Left colon (tissue), 2 donors: ENCODE measurements around the gene SPATA16. TPM values are rescaled to one million over a fixed set of nuclear protein-coding genes. Genes with fewer than 3 reads are reported as not detected.
A peak's percentile ranks its signal among the peaks of the same experiment; 100 is the strongest.

Experiments used
- ATAC-seq: fragments of 200-7000 bp; cut with Tn5 transposase; one replicate; pipeline ENCODE4 v1.9.1; 2020; ENCODE audit warnings: mild to moderate bottlenecking, moderate library complexity
- DNase-seq, 2 donors: peaks; one replicate each; pipeline ENCODE4 v3.0.0-alpha.2; 2020
- intact Hi-C, 2 donors: fragments of 100-400 bp; cut with DNase I in 1 of 2; cut with micrococcal nuclease in 1 of 2; formaldehyde crosslinking; loops; one replicate each; pipeline versions ENCODE4 v1.11.2 to v1.14.0; 2022; cut with DNase I, micrococcal nuclease
- total RNA-seq, 2 donors: library from RNA; stranded (reverse); fragmentation: NEBNext Ultra II Directional; extraction: Animal tissue kit (Norgen Biotek cat#: 25700); gene quantifications; one replicate each; pipeline ENCODE4 v1.2.1, GENCODE V29; 2021
- donor health status: DM: no; HTN: no; CAD: no.
- donor health status: DM: yes; HTN: yes; CAD: no.

The SPATA16 gene
- total RNA-seq, 2 donors from 2014 or later: not detected

- intact Hi-C loops: no loop called here
- ATAC-seq (no peak), DNase-seq (no peak)
Measured at GRCh38 chr3:172859041-172859440, 282.0 kb downstream of the SPATA16 start.

GRCh38 chr3:172856795-172857742 is 284.0 kb downstream of the SPATA16 start:
- intact Hi-C loops: no loop called here
- DNase-seq: no peak
- peak; percentile 42 for ATAC-seq

DNA sequence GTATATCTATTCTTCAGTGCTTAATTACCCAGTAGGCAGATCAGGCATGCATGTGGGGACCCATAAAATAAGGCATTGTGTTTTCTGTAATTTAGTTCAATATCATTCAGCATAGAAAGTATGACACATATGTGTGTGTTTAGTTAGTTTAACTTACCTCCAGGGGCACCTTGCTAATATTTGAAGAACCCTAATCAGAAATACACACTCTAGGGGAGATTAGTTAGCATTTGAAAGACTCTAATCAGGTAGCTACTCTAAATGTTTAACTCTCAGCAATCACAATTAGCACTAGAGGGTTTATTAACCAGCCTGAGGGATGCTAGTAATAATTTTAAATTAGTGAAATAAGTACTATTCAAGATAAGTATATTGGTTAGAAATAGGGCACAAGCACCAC is 286.0 kb downstream of the SPATA16 start:
- intact Hi-C loops: no loop called here
- ATAC-seq: no peak
- DNase-seq: no peak

- intact Hi-C loops: no loop called here
- ATAC-seq (no peak), DNase-seq (no peak)
Measured at GRCh38 chr3:172853921-172854666, 286.9 kb downstream of the SPATA16 start.

- intact Hi-C loops: no loop called here
- ATAC-seq (no peak), DNase-seq (no peak)
Measured at GRCh38 chr3:172853005-172853404, 288.0 kb downstream of the SPATA16 start.

GRCh38 chr3:172848910-172849309 is 292.1 kb downstream of the SPATA16 start:
- intact Hi-C loops: no loop called here
- no peak for ATAC-seq
- no peak for DNase-seq

DNA sequence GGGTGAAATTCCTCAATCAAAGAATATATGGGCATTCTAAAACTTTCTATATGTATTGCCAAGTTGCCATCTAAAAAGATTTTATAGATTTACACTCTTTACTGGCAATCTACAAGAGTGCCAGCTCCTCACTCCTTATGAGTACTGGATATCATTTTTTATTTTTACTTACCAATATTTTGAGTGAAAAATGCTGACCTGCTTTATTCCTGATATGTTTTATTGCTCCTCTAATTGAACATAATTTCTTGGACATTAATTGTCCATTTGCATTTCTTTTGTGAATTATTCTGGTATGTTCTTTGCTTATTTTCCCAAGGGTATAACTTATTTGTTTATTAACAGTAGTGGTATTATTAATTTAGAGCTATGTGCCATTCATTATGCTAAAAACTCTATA is 293.7 kb downstream of the SPATA16 start:
- ATAC-seq: no peak
- DNase-seq: no peak
- intact Hi-C loops: no loop called here

DNA sequence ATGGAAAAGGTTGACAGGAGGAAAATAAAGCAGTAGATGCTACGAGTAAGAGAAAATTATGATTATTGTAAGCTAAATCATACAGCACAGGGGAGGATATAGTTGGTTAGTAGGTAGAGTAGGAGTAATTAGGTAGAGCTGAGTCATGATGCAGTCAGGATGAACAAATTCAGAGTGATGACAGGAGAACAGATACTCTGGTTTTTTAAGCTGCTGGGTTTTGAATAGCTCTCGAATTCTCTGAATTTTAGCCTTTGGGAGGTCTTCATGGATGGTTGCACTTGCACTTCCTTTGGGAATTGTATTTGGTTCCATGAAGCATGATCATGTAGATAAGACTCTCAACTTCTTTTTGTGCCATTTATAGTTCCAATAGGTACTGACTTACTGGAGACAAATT is 294.3 kb downstream of the SPATA16 start:
- intact Hi-C loops: no loop called here
- no peak for ATAC-seq
- DNase-seq: no peak

GRCh38 chr3:172846103-172846561 is 294.9 kb downstream of the SPATA16 start:
- ATAC-seq (no peak), DNase-seq (no peak)
- intact Hi-C loops: no loop called here

GRCh38 chr3:172844428-172844827 is 296.6 kb downstream of the SPATA16 start:
- intact Hi-C loops: no loop called here
- no peak for ATAC-seq
- no peak for DNase-seq

- DNase-seq (no peak), ATAC-seq (no peak)
- intact Hi-C loops: no loop called here
Measured at GRCh38 chr3:172840913-172841312, 300.1 kb downstream of the SPATA16 start.

- intact Hi-C loops: no loop called here
- DNase-seq: no peak
- ATAC-seq: no peak
Measured at GRCh38 chr3:172840463-172840862, 300.6 kb downstream of the SPATA16 start.

GRCh38 chr3:172839679-172840078 is 301.4 kb downstream of the SPATA16 start:
- intact Hi-C loops: loop anchor here in 1 of 2 donors (10.0 kb wide), 1 partner anchor 205 kb away; no protein-coding TSS in a partner anchor
- no peak for ATAC-seq
- DNase-seq: no peak
